ENCODE data around the gene ARHGEF16.

The ARHGEF16 gene

DNA sequence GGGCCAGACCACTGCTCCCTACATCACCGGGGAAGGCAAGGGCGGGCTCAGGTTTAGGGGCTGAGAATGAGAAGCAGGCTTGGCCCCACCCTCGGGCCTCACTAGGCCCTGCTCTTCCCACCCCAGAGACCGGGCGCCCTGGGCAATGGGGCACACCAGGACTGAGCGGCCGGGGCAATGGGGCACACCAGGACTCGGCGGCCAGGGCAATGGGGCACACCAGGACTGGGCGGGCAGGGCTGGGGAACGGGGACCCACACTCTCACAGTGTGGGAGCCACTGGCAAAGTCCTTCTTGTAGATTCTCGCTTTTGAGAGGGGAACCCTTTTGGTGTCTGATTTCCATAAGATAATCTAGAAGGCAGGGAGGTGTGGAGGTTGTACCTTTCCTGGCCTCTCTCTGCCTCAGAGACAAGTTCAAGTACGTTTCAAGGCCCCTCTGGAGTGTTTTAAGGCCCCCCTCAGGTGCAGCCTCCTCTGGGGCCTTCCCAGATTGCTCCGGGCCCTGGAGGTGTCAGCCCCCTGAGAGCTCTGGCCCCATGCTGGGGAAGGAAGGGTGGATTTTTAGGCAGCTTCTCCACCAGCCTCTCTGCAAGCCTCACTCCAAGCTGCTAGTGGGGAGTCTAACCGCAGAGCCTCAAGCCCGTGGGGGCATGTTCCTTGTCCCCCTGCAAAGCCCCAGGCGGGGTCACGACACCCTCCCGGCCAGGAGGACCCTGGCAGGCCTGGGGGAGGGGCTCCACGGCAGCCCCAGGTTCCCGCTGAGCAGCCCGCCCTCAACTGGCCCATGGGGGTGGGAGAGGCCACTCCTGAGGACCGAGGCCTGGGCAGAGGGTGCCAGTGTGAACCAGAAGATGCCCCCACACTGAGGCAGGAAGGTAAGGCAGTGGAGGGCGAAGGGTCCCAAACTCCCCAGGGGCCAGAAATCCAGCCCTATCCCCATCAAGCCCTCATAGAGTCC is 66.2 kb downstream of the ARHGEF16 start:
- no peak for DNase-seq

DNA sequence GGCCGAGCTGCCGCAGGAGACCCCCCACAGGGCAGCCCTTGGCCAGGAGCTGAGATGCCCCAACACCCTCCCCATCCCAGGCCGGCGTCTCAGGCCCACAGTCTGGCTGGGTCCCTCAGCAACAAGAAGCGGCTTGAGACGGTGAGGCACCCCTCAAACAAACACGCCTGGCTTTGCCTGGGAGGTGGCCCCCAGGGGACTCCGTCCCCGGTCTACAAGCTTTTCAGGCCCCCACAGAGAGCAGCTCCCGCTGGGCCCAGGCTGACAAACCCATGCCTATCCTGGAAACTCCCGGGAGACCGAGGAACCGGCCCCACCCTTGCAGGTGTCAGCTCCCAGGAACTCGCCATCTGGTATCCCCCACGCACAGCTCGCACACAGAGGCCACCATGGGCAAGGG is 67.0 kb downstream of the ARHGEF16 start:
- DNase-seq = no peak

DNA sequence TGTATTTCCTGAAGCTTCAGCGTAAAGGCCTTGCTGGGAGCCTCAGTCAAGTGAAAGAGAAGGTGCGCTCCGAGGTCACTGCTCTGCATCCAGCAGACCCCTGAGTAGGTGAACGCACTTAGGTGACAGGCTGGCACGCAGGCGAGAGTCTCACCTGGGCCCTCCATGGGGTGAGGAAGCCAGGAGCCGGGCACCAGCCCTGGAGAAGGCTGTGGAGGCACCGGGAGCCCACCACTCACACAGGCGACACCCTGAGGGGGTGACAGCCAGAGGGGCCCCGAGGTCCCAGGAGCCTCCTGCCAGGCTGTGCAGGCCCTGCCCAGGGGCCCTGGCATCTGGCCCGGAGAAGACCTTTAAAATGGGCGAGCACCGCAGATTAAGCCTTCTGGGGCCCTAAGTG is 67.6 kb downstream of the ARHGEF16 start:
- no peak for DNase-seq

DNA sequence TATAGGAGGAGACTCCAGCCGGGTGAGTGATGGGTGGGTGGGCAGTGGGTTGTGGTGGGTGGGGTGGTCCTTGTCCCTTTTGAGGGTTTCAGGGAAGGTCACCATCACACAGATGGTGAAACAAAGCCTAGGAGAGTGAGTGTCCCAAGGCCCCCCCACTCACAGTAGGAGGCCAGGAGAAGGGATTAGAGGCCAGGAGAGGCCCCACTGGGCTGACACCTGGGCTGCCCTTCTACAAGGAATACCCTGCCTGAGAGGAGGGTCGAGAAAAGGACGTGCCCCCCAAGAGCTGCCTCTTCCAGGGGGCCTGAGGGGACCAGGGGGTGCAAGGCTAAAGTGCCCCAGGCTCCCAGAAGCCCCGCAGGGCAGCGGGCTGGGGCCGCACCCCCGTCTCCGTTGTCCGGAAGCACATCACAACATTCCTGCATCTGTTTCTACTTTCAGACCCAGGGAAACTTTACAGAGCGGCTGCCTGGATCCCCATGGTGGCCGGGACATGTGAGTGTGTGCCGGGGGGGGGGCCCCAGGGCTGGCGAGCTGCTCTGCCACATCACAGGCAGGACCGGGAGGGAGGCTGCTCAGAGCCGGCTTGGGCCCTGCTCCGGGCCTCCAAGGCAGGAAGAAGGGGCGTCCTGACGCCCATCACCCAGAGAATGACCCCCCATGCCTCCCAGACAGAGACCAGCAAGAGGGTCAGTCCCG is 68.2 kb downstream of the ARHGEF16 start:
- DNase-seq = no peak

DNA sequence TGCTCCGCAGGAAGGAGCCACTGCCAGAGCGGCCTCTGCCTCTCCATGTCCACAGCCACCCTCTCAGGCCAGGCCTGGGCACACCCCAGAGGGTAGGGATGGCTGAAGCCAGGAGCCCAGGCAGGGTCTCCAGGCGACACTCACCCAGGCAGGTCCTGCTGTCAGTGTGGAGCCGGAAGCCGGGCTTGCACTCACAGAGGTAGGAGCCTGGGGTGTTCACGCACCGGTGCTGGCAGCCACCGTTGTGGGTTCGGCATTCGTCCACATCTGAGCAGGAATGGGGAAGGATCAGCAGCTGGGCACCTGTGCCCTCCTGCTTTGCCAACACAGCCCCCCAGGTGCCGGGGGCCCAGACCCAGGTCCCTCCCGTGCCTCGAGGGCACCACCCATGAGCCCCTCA is 69.5 kb downstream of the ARHGEF16 start:
- DNase-seq = no peak

DNA sequence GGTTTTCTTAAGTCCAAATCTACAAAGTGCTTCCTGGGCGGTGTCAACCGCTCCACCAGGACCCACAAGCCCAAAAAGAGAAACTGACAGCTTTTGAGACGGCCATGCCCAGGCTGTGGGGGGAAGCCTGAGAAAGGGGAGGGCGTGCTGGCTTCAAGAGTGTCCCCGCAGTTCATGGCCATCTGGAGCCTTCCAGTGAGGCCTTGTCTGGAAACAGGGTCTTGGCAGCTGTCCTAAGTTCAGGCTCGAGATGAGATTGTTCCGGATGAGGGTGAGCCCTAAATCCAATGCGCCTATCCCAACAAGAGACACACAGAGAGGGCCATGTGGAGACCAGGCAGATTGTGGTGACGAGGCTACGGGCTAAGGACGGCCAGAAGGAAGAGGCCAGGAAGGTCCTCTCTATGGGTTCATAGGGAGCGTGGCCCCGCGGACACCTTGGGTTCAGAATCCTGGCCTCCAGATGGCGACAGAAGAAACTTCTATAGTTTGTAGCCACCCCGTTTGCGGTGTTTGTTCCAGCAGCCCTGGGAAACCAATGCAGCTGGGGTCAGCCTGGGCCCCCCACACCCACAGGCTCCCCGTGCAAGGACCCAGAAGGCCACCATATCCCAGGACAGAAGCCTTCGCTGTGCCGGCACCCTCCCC is 70.2 kb downstream of the ARHGEF16 start:
- peak in 1 of 14 donors; percentile 72 for DNase-seq

DNA sequence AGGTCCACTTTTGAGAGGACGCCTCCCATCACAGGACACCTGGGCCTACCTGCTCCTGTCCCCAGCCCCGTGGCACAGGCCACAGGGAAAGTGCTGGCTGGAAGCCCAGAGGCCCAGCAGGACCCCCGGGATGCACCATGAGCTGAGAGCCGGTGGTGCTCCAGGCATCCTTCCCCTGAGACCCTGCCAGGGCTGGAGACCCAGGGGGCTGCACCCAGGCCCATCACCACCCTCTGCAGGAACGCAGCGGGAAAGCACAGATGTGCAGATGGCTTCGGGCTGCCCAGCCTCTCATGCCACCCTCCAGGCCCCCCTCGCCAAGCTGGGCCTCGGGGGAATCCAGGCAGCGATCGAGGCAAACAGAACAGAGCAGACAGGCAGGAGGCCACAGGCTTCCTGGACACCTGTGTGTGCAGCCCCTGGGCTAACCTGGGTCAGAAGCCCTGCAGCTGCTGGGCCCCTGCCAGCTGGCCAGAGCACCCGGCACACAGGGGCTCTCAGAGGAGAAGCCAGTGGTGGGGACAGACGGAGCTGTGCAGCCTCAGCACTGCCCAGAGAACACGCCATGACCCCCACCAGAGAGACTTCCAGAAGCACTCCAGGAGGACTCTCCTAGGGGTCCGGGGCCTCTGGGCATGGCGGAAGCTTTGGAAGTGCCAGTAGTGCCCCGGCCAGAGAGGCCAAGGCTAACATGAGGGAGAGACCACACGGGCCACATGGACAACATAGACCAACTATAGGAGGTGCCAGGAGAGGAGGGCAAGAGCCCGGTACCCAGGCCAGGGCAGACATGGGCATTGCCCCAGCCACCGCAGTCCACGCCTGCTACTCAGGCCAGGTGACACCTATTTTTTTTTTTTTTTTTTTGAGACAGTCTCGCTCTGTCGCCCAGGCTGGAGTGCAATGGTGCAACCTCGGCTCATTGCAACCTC is 71.4 kb downstream of the ARHGEF16 start:
- no peak for DNase-seq

DNA sequence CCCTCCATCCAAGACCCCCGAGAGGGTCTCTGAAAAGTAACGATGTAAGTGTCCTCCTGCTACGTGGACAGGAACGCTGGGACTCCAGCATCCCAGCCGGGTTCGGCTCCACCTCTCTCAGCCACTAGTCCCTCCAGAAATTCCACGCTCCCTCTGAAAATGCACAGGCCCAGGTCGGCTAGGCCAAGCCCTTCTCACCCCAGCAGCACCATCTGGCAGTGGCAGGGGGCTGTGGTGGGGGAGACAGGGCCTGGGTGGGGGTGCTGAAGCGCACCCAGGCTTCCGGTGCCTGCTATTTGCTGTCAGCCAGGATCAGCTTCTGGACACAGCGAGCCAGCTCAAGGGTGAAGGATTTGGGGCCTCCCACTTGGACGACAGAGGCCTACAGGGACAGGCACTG is 73.3 kb downstream of the ARHGEF16 start:
- no peak for DNase-seq

DNA sequence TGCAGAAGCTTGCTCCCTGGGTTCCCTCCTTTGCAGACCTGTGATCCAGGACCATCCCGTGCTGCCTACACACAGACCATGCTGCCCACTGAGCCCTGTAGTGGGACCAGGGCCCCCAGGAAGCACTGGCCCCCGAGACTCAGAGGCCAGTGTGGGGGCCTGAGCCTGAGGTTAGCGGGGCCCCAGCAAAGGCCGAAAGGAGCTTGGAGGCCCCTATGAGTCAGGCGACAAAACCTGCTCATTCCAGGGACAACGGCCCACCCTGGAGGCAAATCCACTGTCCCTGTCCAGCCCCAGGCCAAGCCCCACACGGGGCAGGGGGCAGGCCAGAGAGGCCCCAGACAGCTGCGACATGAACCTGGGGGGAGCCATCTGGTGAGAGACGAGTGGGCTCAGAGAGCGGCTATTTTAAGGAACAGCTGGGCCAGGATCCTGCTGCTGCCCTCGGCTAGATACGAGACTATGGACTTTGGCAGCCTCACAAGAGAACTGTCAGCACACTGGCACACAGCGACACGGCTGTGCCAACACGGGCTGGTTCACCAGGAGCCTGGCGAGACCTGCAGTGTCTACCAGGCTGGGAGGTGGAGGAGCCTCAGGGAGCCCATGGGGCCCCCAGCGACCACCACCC is 74.7 kb downstream of the ARHGEF16 start:
- peak in 4 of 14 donors; percentile 11 to 75 (median 21) for DNase-seq

DNA sequence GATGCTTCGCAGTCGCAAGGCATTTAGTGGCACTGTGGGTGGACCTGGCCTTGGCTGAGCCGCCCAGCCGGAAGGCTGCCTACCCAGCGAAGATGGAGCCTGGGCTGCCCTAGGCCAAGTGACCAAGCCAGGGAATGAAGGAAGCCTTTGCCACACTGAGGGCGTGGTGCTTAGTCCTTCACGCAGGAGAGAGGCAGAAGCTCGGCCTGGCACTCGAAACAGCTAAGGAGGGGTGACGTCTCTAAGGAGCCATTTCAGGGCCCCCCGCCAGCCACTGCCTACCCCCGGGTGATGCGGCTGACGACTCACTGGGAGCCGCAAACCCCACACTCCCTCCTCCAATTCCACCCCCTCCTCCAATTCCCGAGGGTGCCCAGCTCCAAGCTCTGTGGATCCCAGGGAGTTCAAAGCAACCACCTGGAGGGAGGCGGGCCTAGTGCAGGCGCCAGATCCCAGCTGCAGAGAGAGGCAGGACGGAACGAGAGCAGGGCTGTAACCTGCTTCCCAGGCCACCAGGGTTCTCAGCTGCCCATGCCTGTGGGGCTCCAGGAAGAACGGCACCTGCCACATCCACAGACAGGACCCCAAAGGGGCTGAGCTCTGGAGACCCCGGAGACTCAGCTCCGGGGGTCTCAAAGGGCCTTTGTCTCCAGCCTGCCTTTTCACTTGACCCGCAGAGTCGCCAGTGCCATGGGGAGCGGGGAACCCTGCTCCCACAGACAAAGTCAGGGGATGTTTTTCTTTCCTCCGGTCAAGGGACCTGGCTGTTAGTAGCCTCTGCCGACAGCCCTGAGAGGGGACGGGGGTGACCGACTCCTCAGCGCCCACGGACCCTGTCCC is 75.8 kb downstream of the ARHGEF16 start:
- no peak for DNase-seq

Measured in C1 segment of cervical spinal cord (tissue), 14 donors.